Vagina (tissue), 2 donors: ENCODE data around the gene SLC25A21. TPM values are rescaled to one million over a fixed set of nuclear protein-coding genes. Genes with fewer than 3 reads are reported as not detected.

Source experiments
- DNase-seq, 2 donors: peaks; one replicate each; pipeline ENCODE4 v3.0.0-alpha.2; 2017; ENCODE audit errors: extremely low spot score in 2 of 2
- H3K27ac ChIP-seq: fragments of 200-600 bp; sonication (generic); one replicate; pipeline ENCODE4 v1.5.1; 2019
- H3K27me3 ChIP-seq: fragments of 200-600 bp; sonication (generic); one replicate; pipeline ENCODE4 v1.5.1; 2019
- H3K36me3 ChIP-seq, 2 donors: fragments of 200-600 bp; sonication (generic); one replicate each; pipeline ENCODE4 v1.5.1; 2017 to 2019
- H3K4me1 ChIP-seq: fragments of 200-600 bp; sonication (generic); one replicate; pipeline ENCODE4 v1.5.1; 2019
- H3K4me3 ChIP-seq, 2 donors: fragments of 200-600 bp; sonication (generic); 1 replicate in 1 of 2; 2 replicates in 1 of 2; pipeline ENCODE4 v1.5.1; 2016 to 2019
- H3K9me3 ChIP-seq: fragments of 200-600 bp; sonication (generic); one replicate; pipeline ENCODE4 v1.5.1; 2019
- POLR2A ChIP-seq, 2 donors: fragments of 450-650 bp; IDR thresholded peaks; one replicate each; pipeline ENCODE4 v1.6.1; 2017; ENCODE audit warnings: antibody characterized with exemption in 2 of 2, mild to moderate bottlenecking in 2 of 2, moderate library complexity in 2 of 2
- POLR2AphosphoS5 ChIP-seq, 2 donors: sonication (generic); formaldehyde crosslinking; IDR thresholded peaks; one replicate each; pipeline ENCODE4 v1.9.0; 2017; ENCODE audit warnings: antibody characterized with exemption in 2 of 2, mild to moderate bottlenecking in 2 of 2, low read depth in 1 of 2; ENCODE audit not compliant: insufficient read depth in 1 of 2
- intact Hi-C: fragments of 100-400 bp; cut with DNase I; formaldehyde crosslinking; loops from one replicate; pipeline ENCODE4 v1.15.1; 2023
- total RNA-seq: library from RNA; depleted of rRNA; stranded (reverse); fragments of >200 nt; gene quantifications from one replicate; pipeline ENCODE4 v1.2.3, GENCODE V29; 2016
- TF ChIP-seq, protein P1 (sequence below), 3 experiments: fragments of 450-650 bp in 2 of 3; fragments of 200-600 bp in 1 of 3; sonication (generic) in 1 of 3; IDR thresholded peaks; one replicate each; pipeline ENCODE4 v1.5.1; 2017 to 2019; ENCODE audit warnings: antibody characterized with exemption in 3 of 3, mild to moderate bottlenecking in 2 of 3, moderate library complexity in 2 of 3

The SLC25A21 gene
- total RNA-seq, 1 donor from 2014 or later = 0.49 TPM

DNA sequence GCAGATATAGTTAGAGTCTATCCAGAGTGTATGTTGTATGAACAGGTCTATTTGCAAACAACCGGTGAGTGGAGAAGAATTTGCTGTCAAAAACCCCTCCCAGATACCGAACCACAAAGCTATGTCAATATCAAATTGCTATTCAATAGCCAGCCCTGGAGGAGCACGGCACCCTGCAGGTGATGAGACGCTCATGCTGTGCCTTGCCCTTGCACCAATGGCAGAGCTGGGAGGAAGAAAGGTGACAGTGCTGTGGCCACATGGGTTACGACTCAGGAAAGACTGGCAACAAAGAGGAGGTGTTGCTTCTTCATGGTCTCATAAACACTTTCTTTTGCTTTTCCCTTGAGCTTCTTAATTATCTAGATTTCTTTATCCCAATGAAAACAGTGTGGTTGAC lies 455.0 kb downstream of the SLC25A21 start:
- intact Hi-C loops = no loop called here
- H3K27me3 ChIP-seq = no peaks in the 10 kb centered on the region
- no peak overlapping the region for H3K27ac ChIP-seq
- H3K4me1 ChIP-seq = no peaks in the 10 kb centered on the region
- no peak for DNase-seq
- H3K4me3 ChIP-seq = no peak overlapping the region
- no peaks in the 10 kb centered on the region for H3K9me3 ChIP-seq
- no peaks in the 10 kb centered on the region for H3K36me3 ChIP-seq
- TF ChIP-seq POLR2A (IDR thresholded peaks at IDR 0.05) (no peak), POLR2AphosphoS5 (IDR thresholded peaks at IDR 0.05; ENCODE audit: insufficient read depth in 1 of 2, low read depth in 1 of 2) (no peak)
- TF ChIP-seq, protein P1, sequence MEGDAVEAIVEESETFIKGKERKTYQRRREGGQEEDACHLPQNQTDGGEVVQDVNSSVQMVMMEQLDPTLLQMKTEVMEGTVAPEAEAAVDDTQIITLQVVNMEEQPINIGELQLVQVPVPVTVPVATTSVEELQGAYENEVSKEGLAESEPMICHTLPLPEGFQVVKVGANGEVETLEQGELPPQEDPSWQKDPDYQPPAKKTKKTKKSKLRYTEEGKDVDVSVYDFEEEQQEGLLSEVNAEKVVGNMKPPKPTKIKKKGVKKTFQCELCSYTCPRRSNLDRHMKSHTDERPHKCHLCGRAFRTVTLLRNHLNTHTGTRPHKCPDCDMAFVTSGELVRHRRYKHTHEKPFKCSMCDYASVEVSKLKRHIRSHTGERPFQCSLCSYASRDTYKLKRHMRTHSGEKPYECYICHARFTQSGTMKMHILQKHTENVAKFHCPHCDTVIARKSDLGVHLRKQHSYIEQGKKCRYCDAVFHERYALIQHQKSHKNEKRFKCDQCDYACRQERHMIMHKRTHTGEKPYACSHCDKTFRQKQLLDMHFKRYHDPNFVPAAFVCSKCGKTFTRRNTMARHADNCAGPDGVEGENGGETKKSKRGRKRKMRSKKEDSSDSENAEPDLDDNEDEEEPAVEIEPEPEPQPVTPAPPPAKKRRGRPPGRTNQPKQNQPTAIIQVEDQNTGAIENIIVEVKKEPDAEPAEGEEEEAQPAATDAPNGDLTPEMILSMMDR (IDR thresholded peaks at IDR 0.05) = no peak

DNA sequence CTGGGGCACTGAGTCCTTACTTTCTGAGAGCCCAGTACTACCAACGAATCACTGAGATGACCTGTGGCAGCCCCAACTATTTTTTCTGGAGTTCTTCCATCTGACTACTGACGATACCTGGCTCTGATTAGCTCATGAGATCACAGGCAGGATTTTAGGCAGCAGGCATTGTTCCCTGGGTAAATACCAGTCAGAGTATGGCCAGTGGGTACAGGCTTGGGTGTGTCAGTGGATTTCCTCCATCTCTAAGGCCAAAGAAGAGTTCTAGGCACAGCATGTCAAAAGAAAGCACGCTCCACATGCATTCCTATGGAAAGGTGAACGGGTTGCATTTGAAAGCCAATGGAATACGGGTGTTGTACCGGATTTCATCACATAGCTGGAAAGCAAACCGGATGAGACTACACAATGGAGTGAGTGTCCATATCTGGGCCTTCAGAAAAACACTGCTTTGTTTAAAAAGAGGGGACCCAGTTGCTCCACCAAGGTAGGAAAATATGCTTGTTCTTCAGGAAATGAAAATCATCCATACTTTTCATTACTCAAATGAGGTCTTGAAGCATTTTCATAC lies 455.7 kb downstream of the SLC25A21 start:
- Histone ChIP-seq H3K27ac (no peak overlapping the region), H3K4me3 (no peak overlapping the region), H3K4me1 (no peaks in the 10 kb centered on the region), H3K27me3 (no peaks in the 10 kb centered on the region), H3K36me3 (no peaks in the 10 kb centered on the region), H3K9me3 (no peaks in the 10 kb centered on the region)
- TF ChIP-seq POLR2A (IDR thresholded peaks at IDR 0.05) (no peak), POLR2AphosphoS5 (IDR thresholded peaks at IDR 0.05; ENCODE audit: insufficient read depth in 1 of 2, low read depth in 1 of 2) (no peak)
- TF ChIP-seq, protein P1 (IDR thresholded peaks at IDR 0.05) = no peak
- DNase-seq = no peak
- intact Hi-C loops = no loop called here

DNA sequence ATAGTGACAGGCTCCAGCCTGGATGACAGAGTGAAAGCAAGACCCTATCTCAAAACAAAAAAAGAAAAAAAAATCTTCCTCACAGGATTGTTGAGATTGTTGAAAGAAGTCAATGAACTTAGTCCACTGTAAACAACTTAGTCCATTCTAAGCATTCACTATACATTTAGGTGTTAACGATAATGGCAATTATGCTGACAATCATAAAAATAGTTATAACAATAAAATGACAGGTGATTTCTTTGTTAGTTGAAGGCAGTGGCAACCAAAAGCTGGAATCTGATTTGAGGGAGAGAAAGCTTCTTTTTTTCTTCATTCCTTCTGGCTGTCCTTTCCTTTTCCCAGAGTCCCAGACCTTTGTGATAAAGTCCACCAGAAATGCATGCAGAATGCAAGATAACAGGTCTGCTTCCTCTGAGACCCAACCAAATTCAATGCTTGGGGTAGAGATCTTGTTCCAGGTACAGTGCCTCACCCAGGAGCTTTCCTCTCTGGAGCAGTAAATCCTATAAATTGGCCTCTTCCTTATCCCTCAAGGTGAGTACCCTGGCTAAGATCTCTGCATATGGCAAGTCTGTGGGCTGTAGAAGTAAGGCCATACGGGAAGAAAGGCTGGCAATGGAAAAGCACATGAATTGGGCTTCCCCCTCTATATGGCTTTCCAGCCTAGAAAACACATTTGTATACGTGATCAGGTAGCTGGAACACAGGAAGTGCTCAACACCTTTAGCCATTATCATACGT lies 458.3 kb downstream of the SLC25A21 start:
- Histone ChIP-seq H3K9me3 (no peaks in the 10 kb centered on the region), H3K4me3 (no peak overlapping the region), H3K36me3 (no peaks in the 10 kb centered on the region), H3K4me1 (no peaks in the 10 kb centered on the region), H3K27ac (no peak overlapping the region), H3K27me3 (no peaks in the 10 kb centered on the region)
- DNase-seq = no peak
- intact Hi-C loops = no loop called here
- TF ChIP-seq POLR2AphosphoS5 (IDR thresholded peaks at IDR 0.05; ENCODE audit: insufficient read depth in 1 of 2, low read depth in 1 of 2) (no peak), POLR2A (IDR thresholded peaks at IDR 0.05) (no peak)
- TF ChIP-seq, protein P1 (IDR thresholded peaks at IDR 0.05) = no peak

DNA sequence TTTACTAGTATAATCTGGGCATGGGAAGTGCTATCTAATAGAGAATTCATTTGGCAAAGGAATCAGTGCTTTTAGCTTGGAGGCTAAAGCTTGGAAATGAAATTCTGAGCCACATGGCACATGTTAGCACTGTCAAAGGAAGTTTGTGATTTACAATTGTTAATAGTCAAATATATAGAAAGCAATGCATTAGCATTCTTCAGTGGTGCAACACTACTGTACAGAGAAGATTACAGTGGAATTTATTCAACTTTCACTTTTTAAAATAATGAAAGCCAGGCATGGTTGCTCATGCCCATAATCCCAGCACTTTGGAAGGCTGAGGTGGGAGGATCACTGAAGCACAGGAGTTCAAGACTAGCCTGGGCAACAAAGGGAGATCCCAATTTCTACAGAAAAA lies 464.8 kb downstream of the SLC25A21 start:
- H3K27ac ChIP-seq = no peak overlapping the region
- H3K9me3 ChIP-seq = no peaks in the 10 kb centered on the region
- no peak for TF ChIP-seq POLR2A (IDR thresholded peaks at IDR 0.05)
- no peak for TF ChIP-seq POLR2AphosphoS5 (IDR thresholded peaks at IDR 0.05; ENCODE audit: insufficient read depth in 1 of 2, low read depth in 1 of 2)
- TF ChIP-seq, protein P1 (IDR thresholded peaks at IDR 0.05) = no peak
- H3K4me1 ChIP-seq = no peaks in the 10 kb centered on the region
- no peak overlapping the region for H3K4me3 ChIP-seq
- no peaks in the 10 kb centered on the region for H3K36me3 ChIP-seq
- no peak for DNase-seq
- intact Hi-C loops = no loop called here
- no peaks in the 10 kb centered on the region for H3K27me3 ChIP-seq

DNA sequence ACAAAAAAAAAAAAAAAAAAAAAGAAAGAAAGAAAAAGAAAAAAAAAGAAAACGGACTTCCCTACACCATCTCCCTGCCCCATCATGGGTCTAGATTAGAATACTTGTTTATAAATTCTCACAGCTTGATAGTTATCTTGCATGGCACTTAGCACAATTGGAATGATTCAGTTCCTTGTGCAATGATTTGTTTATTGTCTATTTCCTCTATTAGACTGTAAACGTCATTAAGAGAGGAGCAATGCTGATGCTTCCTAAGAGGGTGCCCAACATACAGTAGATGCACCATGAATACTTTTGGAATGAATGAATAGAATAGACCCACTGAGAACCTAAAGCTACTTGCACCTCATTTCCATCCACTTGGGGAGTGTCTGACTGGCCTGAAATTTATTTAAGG lies 469.9 kb downstream of the SLC25A21 start:
- Histone ChIP-seq H3K9me3 (no peaks in the 10 kb centered on the region), H3K27ac (no peak overlapping the region), H3K4me1 (no peaks in the 10 kb centered on the region), H3K27me3 (no peaks in the 10 kb centered on the region), H3K36me3 (no peaks in the 10 kb centered on the region), H3K4me3 (no peak overlapping the region)
- intact Hi-C loops = no loop called here
- TF ChIP-seq, protein P1 (IDR thresholded peaks at IDR 0.05) = no peak
- TF ChIP-seq POLR2AphosphoS5 (IDR thresholded peaks at IDR 0.05; ENCODE audit: insufficient read depth in 1 of 2, low read depth in 1 of 2) = no peak
- TF ChIP-seq POLR2A (IDR thresholded peaks at IDR 0.05) = no peak
- DNase-seq = no peak
